OCI-LY7 (cell line): ENCODE results near the gene ZNF619. TPM values are rescaled to one million over a fixed set of nuclear protein-coding genes. Genes with fewer than 3 reads are reported as not detected.

Experiments
- BruUV-seq: library from RNA; stranded (reverse); fragments of 400-500 nt; replicated peaks from 2 replicates; lab custom pipeline; 2021; lab: Mats Ljungman, UMichigan
- CTCF ChIA-PET: fragments of 300-600 bp; sonication (Branson Sonifier 250); formaldehyde crosslinking; loops from one replicate; lab custom pipeline; 2022; ENCODE audit warnings: antibody characterized with exemption; ENCODE audit not compliant: unreplicated experiment; lab: Charles Lee
- POLR2A ChIA-PET: fragments of 300-600 bp; sonication (Branson Sonifier 250); formaldehyde crosslinking; loops from one replicate; lab custom pipeline; 2022; ENCODE audit warnings: antibody characterized with exemption; lab: Charles Lee
- DNase-seq: peaks from one replicate; pipeline ENCODE4 v3.0.0-alpha.2; 2015; ENCODE audit warnings: low spot score
- H2AFZ ChIP-seq: fragments of 200-600 bp; sonication (generic), shearing (Covaris generic); 2 replicates; pipeline ENCODE4 v1.6.1; 2014; ENCODE audit warnings: mild to moderate bottlenecking, antibody characterized with exemption, low read length, moderate library complexity
- H3K27ac ChIP-seq: fragments of 200-600 bp; sonication (generic); 2 replicates; pipeline ENCODE4 v1.5.1; 2014; ENCODE audit warnings: mixed run types, low read depth, mild to moderate bottlenecking, moderate library complexity, low read length, inconsistent platforms; ENCODE audit not compliant: poor library complexity, severe bottlenecking
- H3K36me3 ChIP-seq: fragments of 200-600 bp; sonication (generic); 2 replicates; pipeline ENCODE4 v1.6.1; 2014; ENCODE audit warnings: mild to moderate bottlenecking, antibody characterized with exemption, low read length, moderate library complexity, mixed read lengths; ENCODE audit not compliant: insufficient read depth
- H3K4me1 ChIP-seq: fragments of 200-600 bp; sonication (generic); 2 replicates; pipeline ENCODE4 v1.5.1; 2014; ENCODE audit warnings: mild to moderate bottlenecking, low read length; ENCODE audit not compliant: insufficient read depth, poor library complexity, severe bottlenecking
- H3K4me2 ChIP-seq: fragments of 200-600 bp; sonication (generic); 2 replicates; pipeline ENCODE4 v1.6.1; 2014; ENCODE audit warnings: mild to moderate bottlenecking, low read length
- H3K4me3 ChIP-seq: fragments of 200-600 bp; sonication (generic); 2 replicates; pipeline ENCODE4 v1.5.1; 2014; ENCODE audit warnings: mild to moderate bottlenecking, low read depth, low read length; ENCODE audit not compliant: poor library complexity, severe bottlenecking
- H3K79me2 ChIP-seq: fragments of 200-600 bp; sonication (generic); 2 replicates; pipeline ENCODE4 v1.6.1; 2016; ENCODE audit warnings: low read depth, mild to moderate bottlenecking, low read length, moderate library complexity, mixed read lengths; ENCODE audit not compliant: insufficient read depth
- H3K9me2 ChIP-seq: fragments of 200-600 bp; sonication (generic); 2 replicates; pipeline ENCODE4 v1.6.1; 2016; ENCODE audit warnings: mild to moderate bottlenecking, low read length, mixed read lengths; ENCODE audit not compliant: insufficient read depth
- H3K9me3 ChIP-seq: fragments of 200-600 bp; sonication (generic); 2 replicates; pipeline ENCODE4 v1.6.1; 2014; ENCODE audit warnings: mild to moderate bottlenecking, mixed run types, low read length, mixed read lengths
- H4K20me1 ChIP-seq: fragments of 200-600 bp; sonication (generic); 2 replicates; pipeline ENCODE4 v1.6.1; 2014; ENCODE audit warnings: mild to moderate bottlenecking, antibody characterized with exemption, low read length, moderate library complexity, mixed read lengths; ENCODE audit not compliant: insufficient read depth
- EZH2phosphoT487 ChIP-seq: fragments of 200-600 bp; sonication (generic); IDR thresholded peaks from 2 replicates; pipeline ENCODE4 v1.6.1; 2018; ENCODE audit warnings: low read depth, borderline replicate concordance, mild to moderate bottlenecking, mixed run types, antibody characterized with exemption, low read length, moderate library complexity, mixed read lengths
- intact Hi-C: fragments of 100-400 bp; cut with micrococcal nuclease; formaldehyde crosslinking; loops from one replicate; pipeline ENCODE4 v1.10.0; 2022; ENCODE audit not compliant: unreplicated experiment
- small RNA-seq: library from RNA; depleted of rRNA; stranded (forward); fragments of <200 nt; gene quantifications from one replicate; pipeline ENCODE3, GENCODE V24; 2014
- total RNA-seq, 2 experiments: library from RNA; depleted of rRNA in 1 of 2; stranded (reverse); fragments of >200 nt in 1 of 2; shearing (Covaris generic) in 1 of 2; gene quantifications; 2 replicates each; pipeline ENCODE4 v1.2.3, GENCODE V29; 2014 to 2022
- TF ChIP-seq, protein P1 (sequence below): fragments of 200-600 bp; sonication (generic); conservative IDR thresholded peaks from 2 replicates; pipeline ENCODE4 v1.5.1; 2014; ENCODE audit warnings: mild to moderate bottlenecking, antibody characterized with exemption, low read length, moderate library complexity, mixed read lengths

The ZNF619 gene
- total RNA-seq, 2 experiments from 2014 or later, result 0.16 to 0.80 TPM

DNA sequence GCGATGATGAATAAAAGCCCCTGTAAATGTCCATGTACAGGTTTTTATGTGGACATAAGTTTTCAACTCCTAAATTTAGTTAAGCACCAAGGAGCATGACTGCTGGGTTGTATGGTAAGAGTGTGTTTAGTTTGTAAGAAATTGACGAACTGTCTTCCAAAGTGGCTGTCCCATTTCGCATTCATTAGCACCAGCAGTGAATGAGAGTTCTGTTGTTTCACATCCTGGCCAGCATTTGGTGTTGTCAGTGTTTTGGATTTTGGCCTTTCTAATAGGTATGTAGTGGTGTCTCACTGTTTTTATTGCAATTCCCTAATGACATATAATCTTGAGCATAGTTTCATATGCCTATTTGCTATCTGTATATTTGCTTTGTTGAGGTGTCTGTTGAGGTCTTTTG, 51.5 kb downstream of the ZNF619 start:
- BruUV-seq, result no TSS peak
- intact Hi-C loops, result loop anchor here (5.0 to 10.0 kb wide), 2 partner anchors 186 to 221 kb away; partner anchors contain the start of gene EIF1B
- no peak overlapping the region for H3K4me3 ChIP-seq
- POLR2A ChIA-PET, result interaction anchor here (0.9 kb wide), 1 partner anchor 1170 kb away, joined by 3 read pairs; no protein-coding TSS in a partner anchor
- no peak overlapping the region for H3K4me2 ChIP-seq
- H3K4me1 ChIP-seq, result peaks cover 5% of the 10 kb centered on the region
- H3K9me2 ChIP-seq, result no peaks in the 10 kb centered on the region
- H3K36me3 ChIP-seq, result peaks cover 22% of the 10 kb centered on the region; the same call in 1 of the 2 replicates
- H3K27ac ChIP-seq, result no peak overlapping the region
- CTCF ChIA-PET, result no interaction called here
- no peaks in the 10 kb centered on the region for H3K9me3 ChIP-seq
- no peaks in the 10 kb centered on the region for H4K20me1 ChIP-seq
- H2AFZ ChIP-seq, result no peak overlapping the region
- no peak for TF ChIP-seq EZH2phosphoT487
- TF ChIP-seq, protein P1, sequence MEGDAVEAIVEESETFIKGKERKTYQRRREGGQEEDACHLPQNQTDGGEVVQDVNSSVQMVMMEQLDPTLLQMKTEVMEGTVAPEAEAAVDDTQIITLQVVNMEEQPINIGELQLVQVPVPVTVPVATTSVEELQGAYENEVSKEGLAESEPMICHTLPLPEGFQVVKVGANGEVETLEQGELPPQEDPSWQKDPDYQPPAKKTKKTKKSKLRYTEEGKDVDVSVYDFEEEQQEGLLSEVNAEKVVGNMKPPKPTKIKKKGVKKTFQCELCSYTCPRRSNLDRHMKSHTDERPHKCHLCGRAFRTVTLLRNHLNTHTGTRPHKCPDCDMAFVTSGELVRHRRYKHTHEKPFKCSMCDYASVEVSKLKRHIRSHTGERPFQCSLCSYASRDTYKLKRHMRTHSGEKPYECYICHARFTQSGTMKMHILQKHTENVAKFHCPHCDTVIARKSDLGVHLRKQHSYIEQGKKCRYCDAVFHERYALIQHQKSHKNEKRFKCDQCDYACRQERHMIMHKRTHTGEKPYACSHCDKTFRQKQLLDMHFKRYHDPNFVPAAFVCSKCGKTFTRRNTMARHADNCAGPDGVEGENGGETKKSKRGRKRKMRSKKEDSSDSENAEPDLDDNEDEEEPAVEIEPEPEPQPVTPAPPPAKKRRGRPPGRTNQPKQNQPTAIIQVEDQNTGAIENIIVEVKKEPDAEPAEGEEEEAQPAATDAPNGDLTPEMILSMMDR, result no peak
- DNase-seq, result no peak
- no peaks in the 10 kb centered on the region for H3K79me2 ChIP-seq

DNA sequence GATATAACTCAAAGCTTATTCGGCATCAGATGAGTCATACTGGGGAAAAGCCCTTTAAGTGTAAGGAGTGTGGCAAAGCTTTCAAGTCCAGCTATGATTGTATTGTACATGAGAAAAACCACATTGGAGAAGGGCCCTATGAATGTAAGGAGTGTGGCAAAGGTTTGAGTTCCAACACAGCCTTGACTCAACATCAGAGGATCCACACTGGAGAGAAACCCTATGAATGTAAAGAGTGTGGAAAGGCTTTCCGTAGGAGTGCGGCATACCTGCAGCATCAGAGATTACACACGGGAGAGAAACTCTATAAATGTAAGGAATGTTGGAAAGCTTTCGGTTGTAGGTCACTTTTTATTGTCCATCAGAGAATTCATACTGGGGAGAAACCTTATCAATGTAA, 55.3 kb downstream of the ZNF619 start:
- Histone ChIP-seq H2AFZ (no peak overlapping the region), H3K4me1 (no peaks in the 10 kb centered on the region), H3K9me2 (no peaks in the 10 kb centered on the region), H3K36me3 (peaks cover 22% of the 10 kb centered on the region; the same call in 1 of the 2 replicates), H3K27ac (no peak overlapping the region), H3K4me3 (no peak overlapping the region), H4K20me1 (no peaks in the 10 kb centered on the region), H3K4me2 (no peak overlapping the region), H3K79me2 (no peaks in the 10 kb centered on the region), H3K9me3 (no peaks in the 10 kb centered on the region)
- intact Hi-C loops, result no loop called here
- no peak for DNase-seq
- CTCF ChIA-PET, result no interaction called here
- no TSS peak for BruUV-seq
- POLR2A ChIA-PET, result no interaction called here
- no peak for TF ChIP-seq EZH2phosphoT487
- TF ChIP-seq, protein P1, result no peak

DNA sequence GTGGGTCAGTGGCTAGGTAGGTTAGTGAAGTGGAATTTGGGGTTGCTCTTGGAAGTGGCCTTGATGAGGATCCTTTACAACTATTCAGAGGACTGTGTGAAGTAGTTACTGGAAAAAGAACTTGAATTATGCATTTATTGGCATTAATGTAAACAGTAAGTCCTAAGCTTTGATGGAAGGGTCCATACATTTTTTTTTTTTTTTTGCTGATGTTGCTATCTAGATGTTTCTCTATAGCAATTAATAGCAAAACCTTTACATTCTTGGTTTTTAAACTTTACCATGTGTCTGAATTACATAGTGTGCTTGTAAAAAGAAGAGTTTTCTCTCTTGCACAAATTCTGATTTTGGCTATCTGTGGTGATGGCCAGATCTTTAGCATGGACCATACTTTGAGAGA, 57.4 kb downstream of the ZNF619 start:
- BruUV-seq, result no TSS peak
- no peak overlapping the region for H3K4me2 ChIP-seq
- H3K4me1 ChIP-seq, result no peaks in the 10 kb centered on the region
- H3K9me2 ChIP-seq, result no peaks in the 10 kb centered on the region
- CTCF ChIA-PET, result no interaction called here
- no peak overlapping the region for H2AFZ ChIP-seq
- H3K79me2 ChIP-seq, result no peaks in the 10 kb centered on the region
- POLR2A ChIA-PET, result interaction anchor here (0.7 kb wide), 1 partner anchor 966 kb away, joined by 3 read pairs; no protein-coding TSS in a partner anchor
- H3K27ac ChIP-seq, result no peak overlapping the region
- TF ChIP-seq EZH2phosphoT487, result no peak
- H3K9me3 ChIP-seq, result no peaks in the 10 kb centered on the region
- no peak for DNase-seq
- no peak overlapping the region for H3K4me3 ChIP-seq
- H3K36me3 ChIP-seq, result peaks cover 22% of the 10 kb centered on the region; the same call in 1 of the 2 replicates
- intact Hi-C loops, result no loop called here
- no peaks in the 10 kb centered on the region for H4K20me1 ChIP-seq

Small RNA genes within 50 kb of the gene (small RNA-seq; reads per million reads assigned to genes)
- 293 reads per million, percentile 99 among the genes with 10 or more reads in this experiment for gene RNU5B-2P

Other genes starting within 250 kb of the ZNF619 start
- 14.0 and 14.5 TPM in 2 replicates for gene EIF1B, start 167.4 kb upstream of the ZNF619 start, total RNA-seq (2014; rRNA removed; shearing (Covaris generic))
- gene EIF1B, start 167.4 kb upstream of the ZNF619 start, total RNA-seq (2022), result 65.0 and 71.0 TPM in 2 replicates
- gene ENTPD3, start 89.9 kb upstream of the ZNF619 start, total RNA-seq (2014; rRNA removed; shearing (Covaris generic)), result not detected in 2 replicates
- not detected in 2 replicates for gene ENTPD3, start 89.9 kb upstream of the ZNF619 start, total RNA-seq (2022)
- 943 and 1,275 TPM in 2 replicates for gene RPL14, start 19.8 kb upstream of the ZNF619 start, total RNA-seq (2014; rRNA removed; shearing (Covaris generic))
- 2,858 and 3,153 TPM in 2 replicates for gene RPL14, start 19.8 kb upstream of the ZNF619 start, total RNA-seq (2022)
- gene ZNF620, start 28.9 kb downstream of the ZNF619 start, total RNA-seq (2014; rRNA removed; shearing (Covaris generic)), result not detected in 2 replicates
- gene ZNF620, start 28.9 kb downstream of the ZNF619 start, total RNA-seq (2022), result 0.27 and 0.65 TPM in 2 replicates
- gene ZNF621, start 47.8 kb downstream of the ZNF619 start, total RNA-seq (2014; rRNA removed; shearing (Covaris generic)), result 4.8 and 5.0 TPM in 2 replicates
- gene ZNF621, start 47.8 kb downstream of the ZNF619 start, total RNA-seq (2022), result 19.6 and 22.0 TPM in 2 replicates